ENCODE measurements around the gene ARHGAP22.

The ARHGAP22 gene

GRCh38 chr10:48477616-48478015 is 127.3 kb downstream of the ARHGAP22 start:
- TF ChIP-seq, protein P1, sequence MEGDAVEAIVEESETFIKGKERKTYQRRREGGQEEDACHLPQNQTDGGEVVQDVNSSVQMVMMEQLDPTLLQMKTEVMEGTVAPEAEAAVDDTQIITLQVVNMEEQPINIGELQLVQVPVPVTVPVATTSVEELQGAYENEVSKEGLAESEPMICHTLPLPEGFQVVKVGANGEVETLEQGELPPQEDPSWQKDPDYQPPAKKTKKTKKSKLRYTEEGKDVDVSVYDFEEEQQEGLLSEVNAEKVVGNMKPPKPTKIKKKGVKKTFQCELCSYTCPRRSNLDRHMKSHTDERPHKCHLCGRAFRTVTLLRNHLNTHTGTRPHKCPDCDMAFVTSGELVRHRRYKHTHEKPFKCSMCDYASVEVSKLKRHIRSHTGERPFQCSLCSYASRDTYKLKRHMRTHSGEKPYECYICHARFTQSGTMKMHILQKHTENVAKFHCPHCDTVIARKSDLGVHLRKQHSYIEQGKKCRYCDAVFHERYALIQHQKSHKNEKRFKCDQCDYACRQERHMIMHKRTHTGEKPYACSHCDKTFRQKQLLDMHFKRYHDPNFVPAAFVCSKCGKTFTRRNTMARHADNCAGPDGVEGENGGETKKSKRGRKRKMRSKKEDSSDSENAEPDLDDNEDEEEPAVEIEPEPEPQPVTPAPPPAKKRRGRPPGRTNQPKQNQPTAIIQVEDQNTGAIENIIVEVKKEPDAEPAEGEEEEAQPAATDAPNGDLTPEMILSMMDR (conservative IDR thresholded peaks at IDR 0.05; ENCODE audit: low read depth, low read length): no peak
- no peak overlapping the region for H3K4me3 ChIP-seq (ENCODE audit: low read length)
- no peak for DNase-seq (ENCODE audit: low read depth)

GRCh38 chr10:48477141-48477540 is 127.7 kb downstream of the ARHGAP22 start:
- no peak overlapping the region for H3K4me3 ChIP-seq (ENCODE audit: low read length)
- DNase-seq (ENCODE audit: low read depth): no peak
- TF ChIP-seq, protein P1 (conservative IDR thresholded peaks at IDR 0.05; ENCODE audit: low read depth, low read length): no peak

GRCh38 chr10:48476279-48476982 is 128.4 kb downstream of the ARHGAP22 start:
- TF ChIP-seq, protein P1 (conservative IDR thresholded peaks at IDR 0.05; ENCODE audit: low read depth, low read length): no peak
- H3K4me3 ChIP-seq (ENCODE audit: low read length): no peak overlapping the region
- DNase-seq (ENCODE audit: low read depth): no peak

DNA sequence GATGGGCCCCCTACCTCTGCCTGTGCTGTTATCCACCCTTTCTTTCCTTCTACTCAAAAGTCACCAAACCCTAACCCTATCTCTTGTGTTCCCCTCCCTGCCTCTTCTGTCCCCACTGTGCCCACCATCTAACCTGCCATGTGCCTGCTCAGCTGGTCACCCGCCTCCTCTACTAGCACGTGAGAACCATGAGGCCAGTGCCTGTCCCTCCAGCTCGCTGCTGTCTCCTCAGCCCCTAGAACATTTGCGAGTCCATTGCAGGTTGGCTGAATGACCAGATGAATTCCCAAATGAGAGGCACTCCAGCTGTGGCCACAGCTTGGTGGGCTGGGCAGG is 129.0 kb downstream of the ARHGAP22 start:
- DNase-seq (ENCODE audit: low read depth): no peak
- TF ChIP-seq, protein P1 (conservative IDR thresholded peaks at IDR 0.05; ENCODE audit: low read depth, low read length): no peak
- no peak overlapping the region for H3K4me3 ChIP-seq (ENCODE audit: low read length)

- TF ChIP-seq, protein P1 (conservative IDR thresholded peaks at IDR 0.05; ENCODE audit: low read depth, low read length): no peak
- H3K4me3 ChIP-seq (ENCODE audit: low read length): no peak overlapping the region
- DNase-seq (ENCODE audit: low read depth): no peak
Observed at GRCh38 chr10:48474765-48475365, 130.0 kb downstream of the ARHGAP22 start.

- no peak overlapping the region for H3K4me3 ChIP-seq (ENCODE audit: low read length)
- DNase-seq (ENCODE audit: low read depth): no peak
- TF ChIP-seq, protein P1 (conservative IDR thresholded peaks at IDR 0.05; ENCODE audit: low read depth, low read length): no peak
Observed at GRCh38 chr10:48473704-48474103, 131.2 kb downstream of the ARHGAP22 start.

DNA sequence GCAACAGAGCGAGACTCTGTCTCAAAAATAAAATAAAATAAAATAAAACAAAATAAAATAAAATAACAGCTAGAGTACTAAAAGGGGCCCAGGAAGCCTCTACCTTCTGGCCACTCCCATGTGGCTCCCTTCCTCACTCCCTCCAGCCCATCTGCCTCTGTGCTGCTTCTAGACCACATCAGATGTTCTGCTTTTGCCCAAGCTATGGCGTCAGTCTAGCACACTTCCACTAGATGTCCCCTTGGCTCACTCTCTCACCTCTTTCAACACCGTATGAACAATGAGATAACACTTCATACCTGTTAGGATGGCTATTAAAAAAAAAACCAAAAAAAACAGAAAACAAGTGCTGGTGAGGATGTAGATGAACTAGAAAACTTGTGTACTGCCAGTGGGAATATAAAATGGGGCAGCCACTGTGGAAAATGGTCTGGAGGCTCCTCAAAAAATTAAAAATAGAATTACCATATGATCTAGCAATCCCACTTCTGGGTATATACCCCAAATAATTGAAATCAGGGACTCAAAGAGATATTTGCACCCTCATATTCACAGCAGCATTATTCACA is 132.3 kb downstream of the ARHGAP22 start:
- no peak for DNase-seq (ENCODE audit: low read depth)
- no peak overlapping the region for H3K4me3 ChIP-seq (ENCODE audit: low read length)
- TF ChIP-seq, protein P1 (conservative IDR thresholded peaks at IDR 0.05; ENCODE audit: low read depth, low read length): no peak
